ENCODE data around the gene GPRIN3. TPM values are rescaled to one million over a fixed set of nuclear protein-coding genes. Genes with fewer than 3 reads are reported as not detected.

GPRIN3 gene
- total and polyA plus RNA-seq, 2 experiments from 2014 or later, result 0.01 TPM; not detected in 1

DNA sequence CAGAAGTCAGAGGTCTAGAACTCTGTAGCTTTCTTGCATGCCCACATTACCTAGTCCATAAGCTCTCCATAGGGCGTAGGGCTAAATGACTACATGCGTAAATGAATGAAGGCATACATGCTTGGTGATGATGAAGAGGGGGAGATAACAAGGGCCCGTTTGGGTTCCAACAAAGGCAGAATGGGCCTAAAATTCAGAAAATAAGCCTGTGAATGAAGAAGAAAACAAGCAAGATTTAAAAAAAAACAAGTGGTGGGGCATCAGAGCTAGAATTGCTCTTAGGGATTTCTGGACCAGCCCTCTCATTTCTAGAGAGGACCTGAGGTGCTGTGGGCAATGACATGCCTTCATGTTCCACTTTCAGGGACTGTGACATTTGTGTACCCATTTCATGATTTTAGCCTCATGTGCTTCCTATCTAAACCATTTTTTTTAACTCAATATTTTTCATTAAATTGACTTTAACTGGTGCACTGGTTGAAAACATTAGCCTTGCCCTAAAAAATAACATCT, 12.1 kb downstream of the GPRIN3 start:
- WGBS, 2 experiments (ENCODE audit: low coverage in 1 of 2, low lambda C conversion rate in 2 of 2, missing lambda C conversion rate in 2 of 2), result 87 to 93% methylated on average over 3 of the region's 3 CpGs
- TF ChIP-seq EZH2phosphoT487 (IDR thresholded peaks at IDR 0.05; ENCODE audit: insufficient read depth, low read depth) (no peak), EZH2 (IDR thresholded peaks at IDR 0.05; ENCODE audit: insufficient read depth, poor library complexity, severe bottlenecking) (no peak)

DNA sequence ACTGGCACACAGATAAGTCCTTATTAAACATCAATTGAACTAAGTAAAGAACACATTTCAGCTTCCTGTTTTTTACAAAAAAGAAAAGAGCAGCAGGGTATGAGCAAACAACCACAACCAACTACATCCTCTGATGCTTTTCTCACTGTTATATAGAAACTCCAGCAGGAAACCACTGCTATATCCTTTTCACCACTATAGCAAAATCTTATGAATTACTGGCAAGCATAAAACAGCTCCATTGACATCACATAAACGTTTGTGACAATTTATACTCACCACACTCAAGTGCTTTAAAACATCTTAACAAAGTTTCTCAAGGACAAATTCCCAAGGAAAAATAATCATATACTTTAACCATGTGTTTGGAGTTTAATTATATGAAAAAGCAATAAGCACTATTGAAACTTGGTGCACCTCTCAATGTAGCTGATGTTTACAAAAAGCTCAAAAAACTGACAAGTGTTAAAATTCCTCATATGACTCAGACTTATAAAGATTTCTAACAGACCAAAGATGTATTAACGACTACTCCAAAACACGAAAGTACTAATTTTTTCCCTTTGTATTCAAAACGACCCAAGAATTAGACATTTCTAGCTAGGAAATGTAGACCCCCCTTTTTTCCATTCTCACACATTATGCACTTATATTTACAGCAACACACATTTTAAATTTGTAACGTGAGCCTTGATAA, 12.9 kb downstream of the GPRIN3 start:
- Histone ChIP-seq H3K4me3 (no peak overlapping the region), H3K27me3 (replicated peaks; ENCODE audit: insufficient read depth) (no peaks in the 10 kb centered on the region), H3K4me1 (ENCODE audit: insufficient read depth) (peaks cover 13% of the 10 kb centered on the region), H3K9me3 (ENCODE audit: low read depth) (no peaks in the 10 kb centered on the region), H3K27ac (no peak overlapping the region), H2AFZ (no peak overlapping the region), H3K4me2 (ENCODE audit: unreplicated experiment) (no peak overlapping the region), H4K20me1 (ENCODE audit: insufficient read depth) (no peaks in the 10 kb centered on the region), H3K79me2 (ENCODE audit: insufficient read depth) (no peaks in the 10 kb centered on the region), H3K36me3 (ENCODE audit: low read depth) (no peaks in the 10 kb centered on the region), H3F3A (ENCODE audit: insufficient read depth) (no peaks in the 10 kb centered on the region), H3K9me2 (ENCODE audit: insufficient read depth) (no peaks in the 10 kb centered on the region), H3K9ac (no peak overlapping the region)
- DNase-seq, result no peak
- TF ChIP-seq EZH2phosphoT487 (IDR thresholded peaks at IDR 0.05; ENCODE audit: insufficient read depth, low read depth) (no peak), EZH2 (IDR thresholded peaks at IDR 0.05; ENCODE audit: insufficient read depth, poor library complexity, severe bottlenecking) (no peak)
- WGBS, 2 experiments (ENCODE audit: low coverage in 1 of 2, low lambda C conversion rate in 2 of 2, missing lambda C conversion rate in 2 of 2), result 51 to 53% methylated on average over 5 of the region's 5 CpGs
- in situ Hi-C loops (cut with MboI), result no loop called here

More for the DNA sequence above, 12.1 kb downstream of the GPRIN3 start:
- Histone ChIP-seq H3K4me2 (ENCODE audit: unreplicated experiment) (no peak overlapping the region), H3K9me2 (ENCODE audit: insufficient read depth) (no peaks in the 10 kb centered on the region), H3K9ac (no peak overlapping the region), H2AFZ (no peak overlapping the region), H3F3A (ENCODE audit: insufficient read depth) (no peaks in the 10 kb centered on the region), H3K79me2 (ENCODE audit: insufficient read depth) (no peaks in the 10 kb centered on the region), H3K4me3 (no peak overlapping the region), H3K36me3 (ENCODE audit: low read depth) (no peaks in the 10 kb centered on the region), H3K27me3 (replicated peaks; ENCODE audit: insufficient read depth) (no peaks in the 10 kb centered on the region), H3K27ac (no peak overlapping the region), H3K4me1 (ENCODE audit: insufficient read depth) (peaks cover 13% of the 10 kb centered on the region), H4K20me1 (ENCODE audit: insufficient read depth) (no peaks in the 10 kb centered on the region), H3K9me3 (ENCODE audit: low read depth) (no peaks in the 10 kb centered on the region)
- in situ Hi-C loops (cut with MboI), result no loop called here
- no peak for DNase-seq

DNA sequence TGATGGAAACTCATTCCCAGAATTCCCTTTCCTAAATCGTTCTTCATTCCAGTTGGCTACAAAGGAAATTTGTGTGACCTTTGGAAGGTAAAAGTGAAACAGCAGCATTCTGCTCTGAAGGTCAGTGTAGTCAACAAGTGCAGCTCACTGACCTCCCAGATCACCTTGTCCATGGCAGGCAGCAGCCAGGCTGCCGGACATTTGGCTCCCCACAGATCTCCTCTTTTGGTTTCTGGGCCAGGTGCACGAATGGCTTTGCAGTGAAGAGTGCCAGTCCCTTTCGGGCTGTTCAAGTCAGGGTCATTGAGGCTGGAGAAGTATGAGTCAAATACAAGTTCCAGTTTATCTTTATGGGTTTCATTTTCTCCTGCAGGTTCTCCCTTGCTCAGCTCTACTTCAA, 14.3 kb downstream of the GPRIN3 start:
- no peak for DNase-seq
- TF ChIP-seq EZH2 (IDR thresholded peaks at IDR 0.05; ENCODE audit: insufficient read depth, poor library complexity, severe bottlenecking) (no peak), EZH2phosphoT487 (IDR thresholded peaks at IDR 0.05; ENCODE audit: insufficient read depth, low read depth) (no peak)
- no peaks in the 10 kb centered on the region for H3K9me2 ChIP-seq (ENCODE audit: insufficient read depth)
- H3K27me3 ChIP-seq (replicated peaks; ENCODE audit: insufficient read depth), result no peaks in the 10 kb centered on the region
- H3K27ac ChIP-seq, result no peak overlapping the region
- in situ Hi-C loops (cut with MboI), result no loop called here
- H3K79me2 ChIP-seq (ENCODE audit: insufficient read depth), result no peaks in the 10 kb centered on the region
- H3K9ac ChIP-seq, result no peak overlapping the region
- 71 to 76% methylated on average over 4 of the region's 4 CpGs for WGBS, 2 experiments (ENCODE audit: low coverage in 1 of 2, low lambda C conversion rate in 2 of 2, missing lambda C conversion rate in 2 of 2)
- H3K9me3 ChIP-seq (ENCODE audit: low read depth), result no peaks in the 10 kb centered on the region
- H4K20me1 ChIP-seq (ENCODE audit: insufficient read depth), result no peaks in the 10 kb centered on the region
- no peaks in the 10 kb centered on the region for H3F3A ChIP-seq (ENCODE audit: insufficient read depth)
- H3K4me2 ChIP-seq (ENCODE audit: unreplicated experiment), result no peak overlapping the region
- peaks cover 3% of the 10 kb centered on the region; the same call in 1 of the 2 replicates for H3K4me1 ChIP-seq (ENCODE audit: insufficient read depth)
- H3K36me3 ChIP-seq (ENCODE audit: low read depth), result no peaks in the 10 kb centered on the region
- H2AFZ ChIP-seq, result no peak overlapping the region
- no peak overlapping the region for H3K4me3 ChIP-seq

DNA sequence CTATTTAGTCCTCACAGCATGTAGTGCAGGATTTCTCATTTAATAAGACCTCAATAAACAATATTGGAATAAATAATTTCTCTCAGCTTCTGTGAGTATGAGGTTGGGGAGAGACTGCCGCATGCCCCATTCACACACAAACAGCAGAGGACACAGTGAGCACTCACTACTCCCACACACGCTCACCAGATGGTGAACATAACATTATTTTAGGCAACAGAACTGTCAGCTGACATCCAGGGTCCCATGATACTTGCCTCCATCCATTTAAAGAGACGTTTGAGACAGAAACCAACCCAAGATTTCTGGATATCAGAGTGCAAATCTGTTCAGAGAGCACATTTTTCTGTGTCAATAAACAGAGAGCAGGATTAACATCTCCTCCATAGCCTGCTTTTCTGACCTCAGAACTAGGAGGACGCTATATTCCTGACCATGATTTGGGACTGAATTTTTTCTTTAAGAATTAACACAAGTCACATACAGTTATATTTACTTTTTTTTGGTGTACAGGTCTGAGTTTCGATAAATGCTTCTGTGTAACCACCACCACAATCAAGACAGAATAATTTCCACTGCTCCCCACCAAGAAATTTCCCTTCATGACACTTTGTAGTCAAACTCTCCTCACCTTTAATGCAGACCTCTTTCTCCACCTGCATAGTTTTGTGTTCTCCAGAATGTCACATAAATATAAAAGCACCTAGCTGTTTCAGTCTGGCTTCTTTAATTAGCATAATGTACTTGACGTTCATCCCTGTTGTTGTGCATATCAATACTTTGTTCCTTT, 16.7 kb downstream of the GPRIN3 start:
- Histone ChIP-seq H3F3A (ENCODE audit: insufficient read depth) (no peaks in the 10 kb centered on the region), H3K27ac (no peak overlapping the region), H3K36me3 (ENCODE audit: low read depth) (no peaks in the 10 kb centered on the region), H4K20me1 (ENCODE audit: insufficient read depth) (no peaks in the 10 kb centered on the region), H3K4me1 (ENCODE audit: insufficient read depth) (no peaks in the 10 kb centered on the region), H2AFZ (no peak overlapping the region), H3K79me2 (ENCODE audit: insufficient read depth) (no peaks in the 10 kb centered on the region), H3K4me3 (no peak overlapping the region), H3K9me3 (ENCODE audit: low read depth) (no peaks in the 10 kb centered on the region), H3K27me3 (replicated peaks; ENCODE audit: insufficient read depth) (no peaks in the 10 kb centered on the region), H3K9me2 (ENCODE audit: insufficient read depth) (no peaks in the 10 kb centered on the region), H3K9ac (no peak overlapping the region), H3K4me2 (ENCODE audit: unreplicated experiment) (no peak overlapping the region)
- in situ Hi-C loops (cut with MboI), result no loop called here
- no peak for TF ChIP-seq EZH2phosphoT487 (IDR thresholded peaks at IDR 0.05; ENCODE audit: insufficient read depth, low read depth)
- 50 to 52% methylated on average over 6 of the region's 6 CpGs for WGBS, 2 experiments (ENCODE audit: low coverage in 1 of 2, low lambda C conversion rate in 2 of 2, missing lambda C conversion rate in 2 of 2)
- DNase-seq, result no peak

Measured in GM23248 (cell line).